ENCODE data around the gene ANHX.

ANHX gene

DNA sequence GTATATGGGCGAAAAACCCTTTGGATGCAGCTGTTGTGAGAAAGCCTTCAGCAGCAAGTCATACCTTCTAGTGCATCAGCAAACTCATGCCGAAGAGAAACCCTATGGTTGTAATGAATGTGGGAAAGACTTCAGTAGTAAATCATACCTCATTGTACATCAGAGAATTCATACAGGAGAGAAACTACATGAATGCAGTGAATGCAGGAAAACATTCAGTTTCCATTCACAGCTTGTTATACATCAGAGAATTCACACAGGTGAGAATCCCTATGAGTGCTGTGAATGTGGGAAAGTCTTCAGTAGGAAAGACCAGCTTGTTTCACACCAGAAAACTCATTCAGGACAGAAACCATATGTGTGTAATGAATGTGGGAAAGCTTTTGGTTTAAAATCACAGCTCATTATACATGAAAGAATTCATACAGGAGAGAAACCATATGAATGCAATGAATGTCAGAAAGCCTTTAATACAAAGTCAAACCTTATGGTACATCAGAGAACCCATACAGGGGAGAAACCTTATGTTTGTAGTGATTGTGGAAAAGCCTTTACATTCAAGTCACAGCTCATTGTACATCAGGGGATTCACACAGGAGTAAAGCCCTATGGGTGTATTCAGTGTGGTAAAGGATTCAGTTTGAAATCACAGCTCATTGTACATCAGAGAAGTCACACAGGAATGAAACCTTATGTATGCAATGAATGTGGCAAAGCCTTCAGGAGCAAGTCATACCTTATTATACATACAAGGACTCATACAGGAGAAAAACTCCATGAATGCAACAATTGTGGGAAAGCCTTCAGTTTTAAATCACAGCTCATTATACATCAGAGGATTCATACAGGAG is 33.0 kb downstream of the ANHX start:
- DNase-seq (ENCODE audit: low read depth), result no peak

DNA sequence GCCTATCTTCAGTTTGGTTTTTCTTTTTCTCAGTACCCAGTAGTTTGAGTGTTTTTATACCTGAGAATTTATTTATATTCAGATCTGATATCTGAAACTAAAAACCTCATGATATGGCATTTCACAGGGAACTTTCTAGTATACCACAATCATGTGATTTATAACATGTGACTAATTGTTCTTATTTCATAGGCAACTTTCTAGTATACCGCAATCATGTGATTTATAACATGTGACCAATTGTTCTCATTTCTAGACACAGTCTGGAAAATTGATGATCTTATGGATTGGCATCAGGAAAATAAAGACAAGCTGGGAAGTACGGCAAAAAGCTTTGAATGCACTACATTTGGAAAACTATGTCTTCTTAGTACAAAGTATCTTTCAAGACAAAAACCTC is 33.8 kb downstream of the ANHX start:
- no peak for DNase-seq (ENCODE audit: low read depth)

- no peak for DNase-seq (ENCODE audit: low read depth)
These were observed 42.8 kb downstream of the ANHX start for GRCh38 chr12:133192847-133193246.

GRCh38 chr12:133190176-133190575 is 45.5 kb downstream of the ANHX start:
- no peak for DNase-seq (ENCODE audit: low read depth)

- peak; percentile 88 for DNase-seq (ENCODE audit: low read depth)
These were observed 54.3 kb downstream of the ANHX start, which contains the start of gene ZNF268 for GRCh38 chr12:133181238-133181959. TSS of gene ZNF268 (plus strand) at chr12:133181495. CDS start at chr12:133181998, 503 bp downstream.

- no peak for DNase-seq (ENCODE audit: low read depth)
These were observed 55.0 kb downstream of the ANHX start for GRCh38 chr12:133180669-133181068.

DNA sequence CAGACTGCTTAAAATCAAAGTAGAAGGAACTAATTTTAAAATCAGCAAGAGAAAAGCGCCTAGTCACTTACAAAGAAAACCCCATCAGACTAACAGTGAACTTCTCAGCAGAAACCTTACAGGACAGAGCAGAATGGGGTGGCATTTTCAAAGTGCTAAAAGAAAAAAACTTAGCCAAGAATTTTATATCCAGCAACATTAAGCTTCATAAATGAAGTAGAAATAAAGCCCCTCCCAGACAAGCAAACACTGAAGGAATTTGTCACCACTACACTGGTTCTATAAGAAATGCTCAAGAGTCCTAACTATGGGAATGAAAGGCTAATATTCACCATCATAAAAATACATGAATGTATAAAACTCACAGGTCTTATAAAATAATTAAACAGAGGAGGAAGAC is 60.8 kb downstream of the ANHX start:
- no peak for DNase-seq (ENCODE audit: low read depth)

GRCh38 chr12:133172491-133172890 is 63.2 kb downstream of the ANHX start:
- DNase-seq (ENCODE audit: low read depth), result no peak

Measured in activated T-cell treated with anti-CD3 and anti-CD28 coated beads for 48 hours (primary cell).